Stomach (tissue), 9 donors: ENCODE data around the gene LCE3B. TPM values are rescaled to one million over a fixed set of nuclear protein-coding genes. Genes with fewer than 3 reads are reported as not detected.
A peak's percentile ranks its signal among the peaks of the same experiment; 100 is the strongest.

Source experiments
- DNase-seq, 2 donors: peaks; one replicate each; pipeline versions ENCODE4 v3.0.0 to v3.0.0-alpha.2; 2013 to 2019
- H3K27ac ChIP-seq, 5 donors: fragments of 200-600 bp in 4 of 5; sonication (generic) in 4 of 5; one replicate each; pipeline ENCODE4 v1.5.1; 2013 to 2019; ENCODE audit warnings: mild to moderate bottlenecking in 1 of 5, moderate library complexity in 1 of 5
- H3K27me3 ChIP-seq, 3 donors: fragments of 200-600 bp; sonication (generic); one replicate each; pipeline ENCODE4 v1.5.1; 2017 to 2019; ENCODE audit warnings: mixed run types in 1 of 3
- H3K36me3 ChIP-seq, 4 donors: fragments of 200-600 bp; sonication (generic); 1 replicate in 3 of 4; 2 replicates in 1 of 4; pipeline ENCODE4 v1.5.1; 2016 to 2019
- H3K4me1 ChIP-seq, 4 donors: fragments of 200-600 bp; sonication (generic); one replicate each; pipeline ENCODE4 v1.5.1; 2016 to 2019
- H3K4me3 ChIP-seq, 4 donors: fragments of 200-600 bp; sonication (generic) in 3 of 4; one replicate each; pipeline ENCODE4 v1.5.1; 2016 to 2019; ENCODE audit warnings: mild to moderate bottlenecking in 1 of 4
- H3K9me3 ChIP-seq, 4 donors: fragments of 200-600 bp; sonication (generic); one replicate each; pipeline ENCODE4 v1.5.1; 2016 to 2019
- CTCF ChIP-seq, 7 experiments: fragments of 450-650 bp in 4 of 7; fragments of 200-600 bp in 3 of 7; sonication (generic) in 3 of 7; IDR thresholded peaks; one replicate each; pipeline ENCODE4 v1.5.1; 2016 to 2019; ENCODE audit warnings: antibody characterized with exemption in 7 of 7, control low read depth in 2 of 7, mild to moderate bottlenecking in 1 of 7
- EP300 ChIP-seq: sonication (generic); formaldehyde crosslinking; IDR thresholded peaks from one replicate; pipeline ENCODE4 v1.6.1; 2017; ENCODE audit warnings: antibody characterized with exemption
- POLR2A ChIP-seq, 4 donors: fragments of 450-650 bp; IDR thresholded peaks; one replicate each; pipeline ENCODE4 v1.6.1; 2016; ENCODE audit warnings: antibody characterized with exemption in 4 of 4, control low read depth in 2 of 4, mild to moderate bottlenecking in 1 of 4, moderate library complexity in 1 of 4
- POLR2AphosphoS5 ChIP-seq, 3 donors: sonication (generic); formaldehyde crosslinking; IDR thresholded peaks; one replicate each; pipeline ENCODE4 v1.6.1; 2016; ENCODE audit warnings: antibody characterized with exemption in 3 of 3
- WGBS, 5 donors: extraction: QIAGEN DNeasy Blood & Tissue Kit in 3 of 5; methylation state at CpG; one replicate each; pipeline versions ENCODE4 v1.1.5 to v1.1.7; 2013 to 2018; 5-methylcytosine and 5-hydroxymethylcytosine counted together
- intact Hi-C: fragments of 100-400 bp; cut with DNase I; formaldehyde crosslinking; loops from one replicate; pipeline ENCODE4 v1.15.1; 2023; ENCODE audit warnings: low total_unique reads
- polyA plus RNA-seq, 3 donors: library from polyadenylated mRNA; stranded (reverse); fragments of 200-250 nt; gene quantifications; one replicate each; pipeline ENCODE4 v1.2.3, GENCODE V29; 2013
- total RNA-seq, 5 donors: library from RNA; depleted of rRNA; stranded (reverse); fragments of >200 nt; gene quantifications; one replicate each; pipeline versions ENCODE4 v1.1.0 to v1.2.3, GENCODE V29; 2014 to 2016
- donor health status: healthy with polysubstance abuse.
- donor health status: Bipolar disorder and iron deficiency.
- donor health status: healthy.

Gene LCE3B
- total and polyA plus RNA-seq, 8 donors = not detected

- TF ChIP-seq POLR2A (IDR thresholded peaks at IDR 0.05) (no peak), POLR2AphosphoS5 (IDR thresholded peaks at IDR 0.05) (no peak), EP300 (no peak), CTCF (IDR thresholded peaks at IDR 0.05) (no peak)
- peaks cover 0 to 11% (median 0%) of the 10 kb centered on the region in 4 donors for H3K9me3 ChIP-seq
- intact Hi-C loops = no loop called here
- DNase-seq = no peak
- H3K4me1 ChIP-seq = no peaks in the 10 kb centered on the region
- H3K4me3 ChIP-seq = no peak within 1 kb of the TSS
- no peak within 1 kb of the TSS for H3K27ac ChIP-seq
- no peaks in the 10 kb centered on the region for H3K27me3 ChIP-seq
- WGBS, 5 donors = 50 to 79% (median 65%) methylated on average over 2 to 4 of the region's 4 CpGs; no CpG with 5 or more reads in 2 of the 5 donors
- no peaks in the 10 kb centered on the region for H3K36me3 ChIP-seq
Measured at GRCh38 chr1:152599934-152600333, 13.7 kb upstream of the LCE3B start, which contains the start of gene LCE3C. Gene LCE3C, plus strand, starts transcription at chr1:152600234. Its CDS starts 498 bp downstream, at chr1:152600732.

- H3K27me3 ChIP-seq = peaks cover 0 to 16% (median 0%) of the 10 kb centered on the region in 3 donors
- WGBS, 5 donors = 38 to 84% (median 77%) methylated on average over 3 of the region's 3 CpGs
- H3K4me3 ChIP-seq = no peak overlapping the region
- peaks cover 0 to 32% (median 25%) of the 10 kb centered on the region in 4 donors for H3K9me3 ChIP-seq
- no peaks in the 10 kb centered on the region for H3K4me1 ChIP-seq
- TF ChIP-seq POLR2AphosphoS5 (IDR thresholded peaks at IDR 0.05) (no peak), POLR2A (IDR thresholded peaks at IDR 0.05) (no peak), EP300 (no peak), CTCF (IDR thresholded peaks at IDR 0.05) (no peak)
- no peak for DNase-seq
- no peak overlapping the region for H3K27ac ChIP-seq
- intact Hi-C loops = no loop called here
- H3K36me3 ChIP-seq = no peaks in the 10 kb centered on the region
Measured at GRCh38 chr1:152621993-152622392, 8.4 kb downstream of the LCE3B start.

- Histone ChIP-seq H3K27me3 (peaks cover 0 to 20% (median 0%) of the 10 kb centered on the region in 3 donors), H3K4me1 (no peaks in the 10 kb centered on the region), H3K27ac (no peak within 1 kb of the TSS), H3K9me3 (peaks cover 0 to 29% (median 20%) of the 10 kb centered on the region in 4 donors), H3K4me3 (no peak within 1 kb of the TSS), H3K36me3 (no peaks in the 10 kb centered on the region)
- peak in 1 of 2 donors; percentile 4 for DNase-seq
- intact Hi-C loops = no loop called here
- TF ChIP-seq EP300 (no peak), CTCF (IDR thresholded peaks at IDR 0.05) (no peak), POLR2AphosphoS5 (IDR thresholded peaks at IDR 0.05) (no peak), POLR2A (IDR thresholded peaks at IDR 0.05) (no peak)
- 35 to 64% (median 55%) methylated on average over 10 of the region's 10 CpGs for WGBS, 5 donors
Measured at GRCh38 chr1:152622803-152623202, 9.2 kb downstream of the LCE3B start, which contains the start of gene LCE3A. Gene LCE3A, minus strand, starts transcription at chr1:152623103. Its CDS starts 0 bp downstream, at chr1:152623103.

- WGBS, 5 donors = 15 to 39% (median 23%) methylated on average over 17 to 29 of the region's 29 CpGs
- Histone ChIP-seq H3K27ac (no peak overlapping the region), H3K9me3 (peaks cover 0 to 23% (median 17%) of the 10 kb centered on the region in 4 donors), H3K4me1 (no peaks in the 10 kb centered on the region), H3K27me3 (peaks cover 0 to 24% (median 0%) of the 10 kb centered on the region in 3 donors), H3K4me3 (no peak overlapping the region), H3K36me3 (no peaks in the 10 kb centered on the region)
- TF ChIP-seq CTCF (IDR thresholded peaks at IDR 0.05) (no peak), POLR2A (IDR thresholded peaks at IDR 0.05) (no peak), EP300 (no peak), POLR2AphosphoS5 (IDR thresholded peaks at IDR 0.05) (no peak)
- intact Hi-C loops = no loop called here
- DNase-seq = peak in 1 of 2 donors; percentile 5
Measured at GRCh38 chr1:152623203-152623844, 9.7 kb downstream of the LCE3B start.
